ENCODE data around the gene C16orf86.

C16orf86 gene

GRCh38 chr16:67699265-67699664 is 32.7 kb downstream of the C16orf86 start:
- DNase-seq = no peak

GRCh38 chr16:67701420-67701819 is 34.8 kb downstream of the C16orf86 start:
- DNase-seq = no peak

DNA sequence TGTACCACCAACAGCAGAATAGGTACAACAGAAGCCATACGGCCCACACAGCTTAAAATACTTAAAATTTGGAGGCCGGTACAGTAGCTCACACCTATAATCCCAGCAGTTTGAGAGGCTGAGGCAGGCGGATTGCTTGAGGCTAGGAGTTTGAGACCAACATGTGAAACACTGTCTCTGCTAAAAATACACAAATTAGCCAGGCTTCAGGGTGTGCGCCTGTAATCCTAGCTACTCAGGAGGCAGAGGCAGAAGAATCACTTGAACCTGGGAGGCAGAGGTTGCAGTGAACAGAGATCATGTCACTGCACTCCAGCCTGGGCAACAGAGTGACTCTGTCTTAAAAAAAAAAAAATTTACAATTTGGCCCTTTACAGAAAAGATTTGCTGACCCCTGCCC is 35.5 kb downstream of the C16orf86 start:
- no peak for DNase-seq

- DNase-seq = no peak
Observed at GRCh38 chr16:67703626-67704025, 37.0 kb downstream of the C16orf86 start.

GRCh38 chr16:67704110-67704509 is 37.5 kb downstream of the C16orf86 start:
- no peak for DNase-seq

- no peak for DNase-seq
Observed at GRCh38 chr16:67707210-67707609, 40.6 kb downstream of the C16orf86 start.

- no peak for DNase-seq
Observed at GRCh38 chr16:67707790-67708189, 41.2 kb downstream of the C16orf86 start.

- no peak for DNase-seq
Observed at GRCh38 chr16:67708368-67708771, 41.8 kb downstream of the C16orf86 start.

GRCh38 chr16:67709050-67709449 is 42.4 kb downstream of the C16orf86 start:
- no peak for DNase-seq

DNA sequence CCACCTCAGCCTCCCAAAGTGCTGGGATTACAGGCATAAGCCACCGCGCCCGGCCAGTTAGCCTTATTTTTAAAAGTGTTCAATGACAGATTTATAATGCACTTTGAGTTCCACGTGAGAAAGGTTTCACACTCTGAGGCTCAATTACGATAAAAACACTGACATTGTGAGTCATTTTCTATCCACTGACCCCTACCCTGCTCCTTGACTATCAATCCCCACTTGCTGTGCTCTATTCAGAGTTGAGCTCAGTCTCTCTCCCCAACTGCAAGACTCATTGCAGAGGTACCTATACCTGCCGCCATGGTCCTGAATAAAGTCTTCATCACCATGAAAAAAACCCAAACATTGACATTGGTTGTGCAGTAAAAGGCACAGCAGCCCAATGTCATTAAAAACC is 44.0 kb downstream of the C16orf86 start:
- DNase-seq = no peak

GRCh38 chr16:67713647-67714273 is 47.1 kb downstream of the C16orf86 start:
- DNase-seq = no peak

DNA sequence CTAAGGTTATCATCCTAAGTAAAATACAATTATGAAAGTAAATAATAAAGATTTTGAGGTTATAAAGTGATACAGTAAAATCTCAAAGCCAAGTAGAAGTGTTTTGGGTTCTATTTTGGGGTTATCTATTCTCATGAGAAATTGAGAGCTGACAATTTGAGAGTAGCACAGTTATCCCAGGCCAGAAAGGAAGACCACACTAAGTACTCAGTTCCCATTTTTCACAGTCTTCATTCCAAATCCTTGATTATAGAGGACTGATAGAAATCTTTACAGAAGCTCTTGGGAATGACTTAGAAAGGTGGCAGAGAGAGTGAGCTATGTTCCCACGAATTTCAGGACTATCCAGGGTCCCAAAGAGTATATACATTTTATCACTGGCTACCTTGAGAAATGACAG is 47.9 kb downstream of the C16orf86 start:
- no peak for DNase-seq

DNA sequence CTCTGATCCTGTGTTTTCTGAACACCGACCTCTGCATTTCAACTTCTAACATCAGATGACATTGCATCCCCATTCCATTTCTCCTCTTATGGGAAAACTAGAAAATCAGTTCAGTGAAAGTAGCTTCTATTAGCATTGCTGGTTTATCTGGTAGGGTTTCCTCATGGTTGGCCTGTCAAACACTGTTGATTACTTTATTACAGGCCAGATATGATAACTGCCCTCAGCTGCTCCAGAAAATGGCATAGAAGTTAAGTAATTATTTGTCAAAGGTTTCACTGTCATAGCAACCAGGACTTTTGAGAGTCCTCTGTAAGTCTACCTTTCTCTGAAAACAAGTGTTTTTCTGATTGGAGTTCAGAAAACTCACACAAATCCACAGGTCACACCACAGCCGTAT is 49.5 kb downstream of the C16orf86 start:
- no peak for DNase-seq

Measured in activated naive CD4-positive, alpha-beta T cell treated with anti-CD3 and anti-CD28 coated beads, Interleukin-2, amount 50 U/mL, for 16 hours (primary cell).